CD1c-positive myeloid dendritic cell (primary cell): ENCODE data around the gene SPSB3.
A peak's percentile ranks its signal among the peaks of the same experiment; 100 is the strongest.
"Not testable (repeated sequence)": the region's sequence is repeated elsewhere in the genome, so short reads cannot be mapped to it uniquely, and the experiment has no call there.

Experiments used
- DNase-seq: peaks from one replicate; pipeline ENCODE4 v3.0.0-alpha.2; 2016; ENCODE audit errors: extremely low spot score

The SPSB3 gene

GRCh38 chr16:1743376-1744337 is 38.7 kb downstream of the SPSB3 start:
- DNase-seq: no peak

DNA sequence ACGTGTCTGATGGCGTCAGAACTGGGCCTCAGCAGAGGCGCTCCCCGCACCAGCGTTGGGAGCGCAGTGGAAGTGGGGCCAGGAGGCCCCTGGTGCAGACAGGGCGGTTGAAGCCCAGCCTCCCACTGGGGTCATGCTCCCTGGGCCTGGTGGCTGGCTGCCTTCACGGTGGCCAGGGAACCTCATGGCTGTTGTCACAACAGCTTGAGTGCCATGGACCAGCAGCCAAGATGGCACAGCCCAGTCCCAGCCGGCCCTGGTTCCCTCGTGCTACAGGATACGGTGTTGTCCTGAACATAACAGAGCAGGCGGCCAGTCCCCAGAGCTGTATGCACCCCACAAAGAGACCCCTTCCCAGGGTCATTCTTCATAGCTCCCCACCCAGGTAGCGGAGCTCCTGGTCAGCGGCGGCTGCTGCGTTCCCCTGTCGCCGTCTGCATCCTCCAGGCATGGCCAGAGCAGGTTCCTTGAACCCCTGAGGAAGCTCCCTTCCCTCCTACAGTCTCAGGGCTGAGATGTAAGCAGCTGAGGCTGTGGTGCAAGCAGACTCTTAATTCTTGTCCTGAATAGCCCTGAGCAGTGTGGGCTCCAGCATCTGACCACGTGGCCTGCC is 40.7 kb downstream of the SPSB3 start:
- no peak for DNase-seq

DNA sequence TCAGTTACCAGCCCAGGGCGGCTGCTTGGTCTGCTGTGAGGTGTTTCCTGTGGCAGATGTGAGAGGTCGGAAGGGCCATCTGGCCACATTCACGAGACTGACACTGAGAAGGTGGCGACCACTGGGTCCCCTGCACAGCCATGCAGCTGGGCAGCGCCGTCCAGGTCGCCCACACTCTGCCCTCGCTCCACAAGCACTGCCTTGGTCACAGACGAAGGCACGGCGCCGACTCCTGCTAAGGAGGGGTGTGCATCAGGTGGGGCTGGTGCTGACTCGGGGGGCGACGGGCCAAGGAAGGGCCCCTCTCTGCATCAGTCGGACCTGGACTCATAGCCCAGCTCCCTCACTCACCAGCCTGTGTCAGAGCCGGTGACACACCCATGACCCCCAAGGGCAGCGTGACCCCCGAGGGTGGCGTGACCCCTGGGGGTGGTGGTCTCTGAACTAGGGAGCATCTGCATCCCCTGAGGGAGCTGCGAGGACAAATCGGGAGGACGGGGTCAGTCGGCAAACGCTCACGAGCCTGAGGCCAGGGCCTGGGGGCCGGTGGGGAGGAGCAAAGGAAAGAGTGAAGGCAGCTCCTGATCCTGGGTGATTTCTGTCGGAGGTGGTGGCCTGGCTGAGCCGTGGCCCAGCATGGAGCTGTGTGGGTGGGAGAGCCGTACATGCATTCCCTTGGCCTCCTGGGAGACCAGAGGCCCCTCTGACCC is 41.4 kb downstream of the SPSB3 start:
- no peak for DNase-seq

DNA sequence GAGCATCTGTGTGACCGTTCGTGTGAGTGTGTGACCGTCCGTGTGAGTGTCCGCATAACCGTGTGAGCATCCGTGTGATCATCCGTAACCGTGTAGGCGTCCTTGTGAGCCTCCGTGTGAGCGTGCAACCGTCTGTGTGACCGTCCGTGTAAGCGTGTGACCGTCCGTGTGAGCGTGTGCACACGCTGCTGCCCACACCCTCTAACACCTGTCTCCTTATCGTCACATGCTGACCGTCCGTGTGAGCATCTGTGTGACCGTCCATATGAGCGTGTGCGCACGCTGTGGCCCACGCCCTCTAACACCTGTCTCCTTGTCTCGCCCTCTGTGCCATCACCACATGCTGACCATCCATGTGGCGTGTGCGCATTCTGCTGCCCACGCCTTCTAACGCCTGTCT is 42.1 kb downstream of the SPSB3 start:
- DNase-seq: no peak

GRCh38 chr16:1734816-1735215 is 47.6 kb downstream of the SPSB3 start:
- DNase-seq: no peak

DNA sequence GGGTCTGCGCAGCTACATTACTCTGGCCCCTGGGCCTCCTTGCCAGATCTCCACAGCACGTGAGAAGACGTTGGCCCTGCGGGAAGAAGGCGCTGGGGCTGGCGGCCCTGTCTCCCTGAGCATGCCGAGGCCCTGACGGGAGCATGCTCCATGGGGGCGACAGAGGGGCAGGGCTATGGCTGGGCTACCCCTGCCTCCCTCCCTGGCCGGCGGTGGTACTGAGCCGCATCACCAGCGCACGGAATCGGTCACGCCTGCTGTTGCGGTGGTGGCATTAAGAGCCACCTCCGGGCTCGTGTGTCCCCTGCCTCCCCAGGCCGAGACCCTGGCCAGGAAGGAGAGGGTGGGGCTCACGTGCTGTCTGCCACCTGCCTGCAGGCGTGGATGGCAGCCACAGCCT is 48.2 kb downstream of the SPSB3 start:
- DNase-seq: no peak

- not testable (repeated sequence) for DNase-seq
Observed at GRCh38 chr16:1732551-1732987, 49.8 kb downstream of the SPSB3 start.

- no peak for DNase-seq
Observed at GRCh38 chr16:1732071-1732470, 50.3 kb downstream of the SPSB3 start.

DNA sequence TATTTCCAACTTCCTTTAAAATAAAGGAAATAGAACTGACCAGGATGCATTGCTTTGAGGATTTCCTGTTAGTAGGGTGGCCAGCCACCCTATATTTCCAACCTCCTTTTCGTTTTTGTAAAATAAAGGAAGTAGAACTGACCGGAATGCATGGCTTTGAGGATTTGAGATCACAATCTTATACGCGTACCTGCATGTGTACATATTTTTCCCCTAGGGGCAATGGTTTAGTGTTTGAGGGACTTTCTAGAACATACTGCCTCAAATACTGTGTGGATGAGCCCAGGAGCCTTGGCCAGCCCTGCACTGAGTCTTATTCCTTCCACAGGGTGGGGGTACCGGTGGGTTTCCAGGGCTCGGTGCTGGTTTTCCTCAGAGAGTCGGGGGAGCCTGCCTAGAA is 50.8 kb downstream of the SPSB3 start:
- DNase-seq: peak; percentile 42

GRCh38 chr16:1731073-1731472 is 51.3 kb downstream of the SPSB3 start:
- no peak for DNase-seq

- no peak for DNase-seq
Observed at GRCh38 chr16:1729445-1729844, 52.9 kb downstream of the SPSB3 start.

DNA sequence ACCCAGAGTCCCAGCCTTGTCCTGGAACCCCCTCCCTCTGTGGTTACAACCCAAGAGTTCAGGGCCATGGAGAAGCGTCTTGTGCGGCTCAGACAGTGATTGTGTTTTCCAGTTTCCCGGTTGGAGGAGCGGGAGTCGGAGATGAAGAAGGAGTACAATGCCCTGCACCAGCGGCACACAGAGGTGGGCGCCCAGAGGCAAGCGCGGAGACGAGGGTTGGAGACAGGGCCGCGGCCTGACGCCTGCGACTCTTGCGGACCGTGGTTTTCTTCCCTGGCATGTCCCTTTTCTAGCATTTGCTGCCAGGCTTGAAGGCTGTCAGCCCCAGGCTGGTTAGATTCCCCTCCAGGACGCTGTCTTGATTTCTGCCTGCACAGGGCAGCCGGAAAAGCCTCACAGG is 53.3 kb downstream of the SPSB3 start:
- no peak for DNase-seq

DNA sequence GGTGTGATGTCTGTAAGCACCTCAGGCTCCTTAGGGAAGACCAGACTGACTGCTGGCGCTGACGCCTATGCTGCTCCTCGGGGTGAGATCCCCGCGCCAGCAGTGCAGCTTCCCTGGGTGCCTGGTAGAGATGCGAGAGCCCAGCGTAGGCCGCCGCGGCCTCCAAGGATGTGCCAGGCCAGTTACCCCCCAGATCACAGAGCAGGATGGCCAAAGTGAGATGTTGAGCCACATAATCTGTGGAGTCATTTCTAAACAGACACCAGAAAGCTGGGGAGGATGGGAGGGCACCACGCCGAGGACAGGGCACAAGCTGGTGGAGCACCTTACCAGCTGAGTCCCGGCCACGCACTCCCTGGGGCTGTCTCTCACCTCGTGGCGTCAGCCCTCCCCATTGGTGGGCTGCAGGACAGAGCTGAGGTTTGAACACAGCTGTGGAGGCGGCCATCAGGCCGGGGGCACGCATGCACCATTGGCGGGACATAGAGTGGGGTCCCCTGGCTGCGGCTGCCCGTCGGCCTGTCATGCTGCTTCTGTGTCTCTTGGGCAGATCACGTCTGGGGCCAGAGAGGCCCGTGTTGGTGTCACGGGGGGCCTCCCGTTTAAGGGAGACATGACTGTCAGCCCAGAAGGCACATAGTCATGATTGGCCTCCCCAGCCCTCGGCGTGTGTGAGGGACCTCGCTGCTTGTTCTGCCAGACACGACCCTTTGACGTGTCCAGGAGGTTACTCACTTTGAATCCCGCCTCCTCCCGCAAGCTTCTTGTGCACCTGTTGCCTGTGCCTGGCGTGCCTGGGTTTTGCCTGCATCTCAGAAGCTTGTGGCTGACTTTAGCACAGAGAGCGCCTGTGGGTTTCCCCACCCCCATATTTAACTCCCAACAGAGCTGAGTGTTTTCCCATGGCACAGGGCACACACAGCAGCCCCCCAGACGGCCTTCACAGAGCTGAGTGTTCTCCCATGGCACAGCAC is 54.4 kb downstream of the SPSB3 start:
- DNase-seq: no peak
